DND-41 (cell line): ENCODE measurements around the gene DRC3.

Source experiments
- CTCF ChIP-seq: IDR thresholded peaks from 2 replicates; pipeline ENCODE4 v1.5.1; 2012; ENCODE audit warnings: borderline replicate concordance, low read length, moderate library complexity, mild to moderate bottlenecking; ENCODE audit not compliant: poor library complexity, severe bottlenecking; ENCODE audit errors: extremely low read depth
- EZH2 ChIP-seq: IDR thresholded peaks from 3 replicates; pipeline ENCODE4 v1.6.1; 2012; ENCODE audit warnings: borderline replicate concordance, low read depth, mild to moderate bottlenecking, moderate library complexity, low read length, inconsistent platforms; ENCODE audit not compliant: severe bottlenecking

DNA sequence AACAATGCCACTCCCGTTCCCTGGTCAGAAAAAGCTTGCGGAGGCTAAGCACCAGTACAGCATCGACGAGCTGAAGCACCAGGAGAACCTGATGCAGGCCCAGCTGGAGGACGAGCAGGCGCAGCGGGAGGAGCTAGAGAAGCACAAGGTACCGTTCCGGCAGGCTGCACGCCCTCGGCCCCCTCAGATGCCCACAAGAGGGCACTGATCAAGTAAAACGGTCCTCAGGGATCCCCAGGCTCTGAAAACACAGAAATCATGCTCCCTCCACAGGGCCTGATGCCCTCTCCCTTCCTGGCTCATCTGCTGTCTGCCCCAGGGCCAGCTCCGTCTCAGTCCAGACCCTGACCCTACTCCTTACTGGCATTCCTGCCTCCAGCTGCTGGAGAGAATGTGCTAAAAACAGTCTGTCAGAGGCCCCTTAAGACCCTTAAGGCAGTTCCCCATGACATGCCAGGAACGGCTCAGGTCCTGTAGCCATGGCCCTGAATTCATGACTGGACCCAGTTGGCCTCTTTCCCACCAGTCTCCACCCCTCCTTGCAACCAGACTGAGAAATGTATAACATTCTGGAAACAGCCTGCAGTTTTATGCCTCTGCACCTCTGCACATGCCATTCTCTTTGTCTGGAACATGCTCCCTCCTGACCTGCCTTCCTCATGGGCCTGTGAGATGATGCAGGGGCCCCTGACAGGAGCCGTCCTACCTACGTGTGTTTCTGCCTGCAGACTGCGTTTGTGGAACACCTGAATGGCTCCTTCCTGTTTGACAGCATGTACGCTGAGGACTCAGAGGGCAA is 21.8 kb downstream of the DRC3 start:
- peak; percentile 50 for TF ChIP-seq CTCF
- TF ChIP-seq EZH2, result no peak
